Measurements from ENCODE around the gene GALNT17. TPM values are rescaled to one million over a fixed set of nuclear protein-coding genes. Genes with fewer than 3 reads are reported as not detected.

The GALNT17 gene
- total RNA-seq, 6 donors from 2014 or later: 5.3 to 26.2 (median 10.1) TPM

DNA sequence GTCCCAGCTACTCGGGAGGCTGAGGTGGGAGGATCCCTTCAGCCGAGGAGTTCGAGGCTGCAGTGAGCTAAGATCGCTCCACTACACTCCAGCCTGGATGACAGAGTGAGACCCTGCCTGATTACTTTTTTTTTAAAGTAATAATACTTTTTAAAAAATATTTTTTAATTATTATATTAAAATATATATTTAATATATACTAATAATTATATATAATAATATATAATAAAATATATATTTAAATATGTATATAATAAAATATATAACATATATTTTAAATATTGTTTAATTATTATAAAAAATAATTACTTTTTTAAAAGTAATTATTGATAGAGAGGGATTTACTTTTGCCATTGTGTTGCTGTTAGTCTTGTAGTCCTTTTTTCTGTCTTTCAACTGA, 169.2 kb downstream of the GALNT17 start:
- no peaks in the 10 kb centered on the region for H3K27me3 ChIP-seq
- TF ChIP-seq POLR2A (IDR thresholded peaks at IDR 0.05) (no peak), EP300 (IDR thresholded peaks at IDR 0.05) (no peak), POLR2AphosphoS5 (IDR thresholded peaks at IDR 0.05) (no peak)
- TF ChIP-seq, protein P1, sequence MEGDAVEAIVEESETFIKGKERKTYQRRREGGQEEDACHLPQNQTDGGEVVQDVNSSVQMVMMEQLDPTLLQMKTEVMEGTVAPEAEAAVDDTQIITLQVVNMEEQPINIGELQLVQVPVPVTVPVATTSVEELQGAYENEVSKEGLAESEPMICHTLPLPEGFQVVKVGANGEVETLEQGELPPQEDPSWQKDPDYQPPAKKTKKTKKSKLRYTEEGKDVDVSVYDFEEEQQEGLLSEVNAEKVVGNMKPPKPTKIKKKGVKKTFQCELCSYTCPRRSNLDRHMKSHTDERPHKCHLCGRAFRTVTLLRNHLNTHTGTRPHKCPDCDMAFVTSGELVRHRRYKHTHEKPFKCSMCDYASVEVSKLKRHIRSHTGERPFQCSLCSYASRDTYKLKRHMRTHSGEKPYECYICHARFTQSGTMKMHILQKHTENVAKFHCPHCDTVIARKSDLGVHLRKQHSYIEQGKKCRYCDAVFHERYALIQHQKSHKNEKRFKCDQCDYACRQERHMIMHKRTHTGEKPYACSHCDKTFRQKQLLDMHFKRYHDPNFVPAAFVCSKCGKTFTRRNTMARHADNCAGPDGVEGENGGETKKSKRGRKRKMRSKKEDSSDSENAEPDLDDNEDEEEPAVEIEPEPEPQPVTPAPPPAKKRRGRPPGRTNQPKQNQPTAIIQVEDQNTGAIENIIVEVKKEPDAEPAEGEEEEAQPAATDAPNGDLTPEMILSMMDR (IDR thresholded peaks at IDR 0.05): no peak
- no peaks in the 10 kb centered on the region for H3K36me3 ChIP-seq
- no peak for ATAC-seq (ENCODE audit: low FRiP score in 2 of 2)
- no peak overlapping the region for H3K27ac ChIP-seq
- no peaks in the 10 kb centered on the region for H3K4me1 ChIP-seq
- H3K9me3 ChIP-seq: no peaks in the 10 kb centered on the region
- no peak for DNase-seq
- WGBS, 2 donors: 85 to 86% methylated on average over 4 of the region's 4 CpGs
- H3K4me3 ChIP-seq: no peak overlapping the region

DNA sequence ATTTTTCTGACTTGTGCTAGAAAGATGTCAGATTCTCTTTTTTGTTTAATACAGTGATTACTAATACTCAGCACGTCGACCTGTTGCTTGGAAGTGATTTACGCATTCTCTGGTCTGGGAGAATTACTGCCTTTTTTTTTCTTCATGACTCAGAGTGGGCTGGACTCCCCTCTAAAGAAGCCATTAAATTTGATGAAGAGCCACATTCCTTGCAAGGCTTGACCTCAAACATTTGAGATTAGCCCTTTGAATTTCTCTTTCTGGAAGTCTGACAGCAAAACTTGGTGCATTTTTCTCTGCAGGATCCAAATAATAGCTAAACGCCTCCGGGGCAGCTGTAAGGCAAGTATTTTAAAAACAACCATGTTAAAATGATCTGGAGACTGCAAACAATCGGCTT, 171.6 kb downstream of the GALNT17 start:
- no peaks in the 10 kb centered on the region for H3K4me1 ChIP-seq
- no peaks in the 10 kb centered on the region for H3K27me3 ChIP-seq
- DNase-seq (no peak), ATAC-seq (ENCODE audit: low FRiP score in 2 of 2) (peak in 1 of 2 donors; percentile 79)
- TF ChIP-seq, protein P1 (IDR thresholded peaks at IDR 0.05): no peak
- no peak for TF ChIP-seq POLR2A (IDR thresholded peaks at IDR 0.05)
- no peak for TF ChIP-seq EP300 (IDR thresholded peaks at IDR 0.05)
- no peak for TF ChIP-seq POLR2AphosphoS5 (IDR thresholded peaks at IDR 0.05)
- H3K4me3 ChIP-seq: no peak overlapping the region
- no peaks in the 10 kb centered on the region for H3K9me3 ChIP-seq
- no peaks in the 10 kb centered on the region for H3K36me3 ChIP-seq
- no peak overlapping the region for H3K27ac ChIP-seq
- WGBS, 2 donors: 44 to 45% methylated on average over 6 of the region's 6 CpGs

DNA sequence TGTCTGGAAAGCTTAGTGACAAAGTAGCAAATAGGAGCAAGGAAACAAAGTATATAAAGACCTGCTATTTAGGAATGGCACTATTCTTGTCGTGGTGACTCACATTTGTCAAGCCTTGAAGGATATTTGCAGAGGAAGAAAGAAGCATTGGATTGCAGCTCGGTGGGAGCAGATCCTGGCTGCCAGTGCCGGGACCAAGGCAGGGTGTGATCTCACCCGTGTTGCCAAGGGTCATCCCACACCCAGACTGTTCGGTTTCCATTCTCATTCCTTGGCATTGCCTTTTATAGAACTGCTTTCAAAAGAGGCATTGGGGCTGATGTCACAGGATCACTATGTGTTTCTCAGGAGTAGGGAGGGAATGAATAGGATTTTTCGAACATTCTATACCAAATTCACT, 176.2 kb downstream of the GALNT17 start:
- H3K4me3 ChIP-seq: no peak overlapping the region
- 44 to 55% methylated on average over 6 of the region's 6 CpGs for WGBS, 2 donors
- DNase-seq (no peak), ATAC-seq (ENCODE audit: low FRiP score in 2 of 2) (peak; percentile 40 to 73)
- H3K27me3 ChIP-seq: no peaks in the 10 kb centered on the region
- TF ChIP-seq POLR2A (IDR thresholded peaks at IDR 0.05) (no peak), POLR2AphosphoS5 (IDR thresholded peaks at IDR 0.05) (no peak), EP300 (IDR thresholded peaks at IDR 0.05) (no peak)
- TF ChIP-seq, protein P1 (IDR thresholded peaks at IDR 0.05): no peak
- no peaks in the 10 kb centered on the region for H3K4me1 ChIP-seq
- H3K36me3 ChIP-seq: no peaks in the 10 kb centered on the region
- H3K27ac ChIP-seq: no peak overlapping the region
- H3K9me3 ChIP-seq: no peaks in the 10 kb centered on the region

DNA sequence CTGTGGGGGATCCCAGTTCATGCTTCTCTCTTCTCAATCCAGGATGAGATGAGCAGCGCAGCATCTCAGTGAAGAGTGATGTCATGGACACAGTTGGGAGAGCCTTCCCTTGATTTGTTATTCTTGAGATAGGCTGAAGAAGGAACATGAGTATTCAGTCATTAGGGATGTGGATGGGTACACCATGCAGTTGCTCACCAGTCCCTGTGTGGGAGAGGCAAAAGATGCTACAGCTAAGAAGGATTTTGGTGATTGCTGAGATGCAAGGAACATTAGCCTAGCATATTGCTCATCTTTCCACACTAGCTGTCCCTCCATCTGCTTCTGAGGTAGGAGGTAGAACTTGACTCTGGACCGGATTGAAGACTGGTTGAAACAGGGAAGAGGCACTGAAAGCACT, 179.6 kb downstream of the GALNT17 start:
- WGBS, 2 donors: 66 to 88% methylated on average over 2 of the region's 2 CpGs
- no peak for DNase-seq
- H3K4me1 ChIP-seq: no peaks in the 10 kb centered on the region
- H3K27ac ChIP-seq: no peak overlapping the region
- no peak for ATAC-seq (ENCODE audit: low FRiP score in 2 of 2)
- H3K4me3 ChIP-seq: no peak overlapping the region
- no peaks in the 10 kb centered on the region for H3K27me3 ChIP-seq
- H3K36me3 ChIP-seq: no peaks in the 10 kb centered on the region
- no peaks in the 10 kb centered on the region for H3K9me3 ChIP-seq
- TF ChIP-seq POLR2A (IDR thresholded peaks at IDR 0.05) (no peak), EP300 (IDR thresholded peaks at IDR 0.05) (no peak), POLR2AphosphoS5 (IDR thresholded peaks at IDR 0.05) (no peak)
- TF ChIP-seq, protein P1 (IDR thresholded peaks at IDR 0.05): no peak

DNA sequence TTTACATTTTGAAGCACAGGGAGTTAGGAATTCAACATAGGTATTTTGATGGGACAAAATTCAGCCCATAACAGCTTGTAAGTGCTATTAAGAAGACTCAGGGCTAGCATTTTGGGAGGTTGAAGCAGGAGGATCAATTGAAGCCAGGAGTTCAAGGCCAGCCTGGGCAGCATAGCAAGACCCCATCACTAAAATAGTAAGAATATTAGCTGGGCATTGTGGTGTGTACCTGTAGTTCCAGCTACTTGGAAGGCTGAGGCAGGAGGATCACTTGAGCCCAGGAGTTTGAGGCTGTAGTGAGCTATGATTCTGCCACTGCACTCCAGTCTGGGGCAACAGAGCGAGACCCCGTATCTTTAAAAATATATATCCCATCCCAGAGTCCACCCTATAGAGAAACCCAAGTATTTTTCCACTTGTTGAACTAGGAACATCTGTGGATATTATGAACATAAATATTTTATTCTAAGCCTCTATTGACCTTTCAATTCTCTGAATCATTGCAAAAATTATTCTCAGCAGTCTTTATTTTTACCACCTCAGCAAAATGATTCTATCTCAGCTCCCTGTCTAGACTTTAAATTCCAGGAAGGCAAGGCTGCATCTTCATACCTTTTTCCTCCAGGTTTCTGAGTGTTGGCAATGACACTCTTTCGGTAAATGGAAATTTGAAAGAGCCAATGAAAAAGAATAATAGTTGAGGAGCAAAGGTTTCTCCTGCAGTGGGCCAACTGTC, 181.0 kb downstream of the GALNT17 start:
- Histone ChIP-seq H3K9me3 (no peaks in the 10 kb centered on the region), H3K4me1 (no peaks in the 10 kb centered on the region), H3K4me3 (no peak overlapping the region), H3K27me3 (no peaks in the 10 kb centered on the region), H3K36me3 (no peaks in the 10 kb centered on the region), H3K27ac (no peak overlapping the region)
- TF ChIP-seq EP300 (IDR thresholded peaks at IDR 0.05): no peak
- TF ChIP-seq, protein P1 (IDR thresholded peaks at IDR 0.05): no peak
- no peak for TF ChIP-seq POLR2AphosphoS5 (IDR thresholded peaks at IDR 0.05)
- TF ChIP-seq POLR2A (IDR thresholded peaks at IDR 0.05): no peak
- ATAC-seq (ENCODE audit: low FRiP score in 2 of 2): no peak
- no peak for DNase-seq
- WGBS, 2 donors: 94 to 95% methylated on average over 3 of the region's 3 CpGs

All from upper lobe of left lung (tissue), 6 donors.